ENCODE results near the gene DENND6A. TPM values are rescaled to one million over a fixed set of nuclear protein-coding genes. Genes with fewer than 3 reads are reported as not detected.

The DENND6A gene

GRCh38 chr3:57583544-57583943 lies 109.3 kb downstream of the DENND6A start:
- Histone ChIP-seq H3K27ac (ENCODE audit: low read depth, low read length) (no peak overlapping the region), H3K4ac (ENCODE audit: low read depth, low read length) (no peak overlapping the region), H3K9ac (ENCODE audit: low read length) (no peak overlapping the region), H3K27me3 (ENCODE audit: insufficient read depth, low read length, poor library complexity) (no peaks in the 10 kb centered on the region), H3K23ac (ENCODE audit: low read length) (no peak overlapping the region), H2BK120ac (ENCODE audit: low read depth, low read length) (no peak overlapping the region), H3K79me1 (ENCODE audit: low read length) (peaks cover 3% of the 10 kb centered on the region), H3K4me1 (ENCODE audit: control insufficient read depth, low read depth, low read length) (no peaks in the 10 kb centered on the region), H3K79me2 (ENCODE audit: control insufficient read depth, insufficient read depth, low read length) (peaks cover 39% of the 10 kb centered on the region), H3K4me2 (ENCODE audit: low read length) (no peak overlapping the region), H3K18ac (ENCODE audit: low read length) (no peak overlapping the region), H2AK5ac (ENCODE audit: low read length) (no peak overlapping the region), H3K56ac (ENCODE audit: low read length) (no peak overlapping the region), H4K8ac (ENCODE audit: low read depth, low read length) (no peak overlapping the region), H3K4me3 (ENCODE audit: low read length) (no peak overlapping the region), H2BK15ac (replicated peaks; ENCODE audit: low read depth) (no peak overlapping the region), H2BK5ac (ENCODE audit: low read length) (no peak overlapping the region), H3K36me3 (ENCODE audit: control insufficient read depth, insufficient read depth, low read length) (no peaks in the 10 kb centered on the region), H4K5ac (ENCODE audit: low read length) (no peak overlapping the region)
- WGBS (ENCODE audit: extremely low coverage, insufficient coverage, low lambda C conversion rate): no CpG with 5 or more reads among the region's 2 CpGs
- DNase-seq: no peak

- Histone ChIP-seq H2BK120ac (ENCODE audit: low read depth, low read length) (no peak overlapping the region), H3K27me3 (ENCODE audit: insufficient read depth, low read length, poor library complexity) (no peaks in the 10 kb centered on the region), H3K4ac (ENCODE audit: low read depth, low read length) (no peak overlapping the region), H4K5ac (ENCODE audit: low read length) (no peak overlapping the region), H3K23ac (ENCODE audit: low read length) (no peak overlapping the region), H3K36me3 (ENCODE audit: control insufficient read depth, insufficient read depth, low read length) (no peaks in the 10 kb centered on the region), H3K27ac (ENCODE audit: low read depth, low read length) (no peak overlapping the region), H2BK15ac (replicated peaks; ENCODE audit: low read depth) (no peak overlapping the region), H2BK5ac (ENCODE audit: low read length) (no peak overlapping the region), H2AK5ac (ENCODE audit: low read length) (no peak overlapping the region), H3K79me2 (ENCODE audit: control insufficient read depth, insufficient read depth, low read length) (peaks cover 33% of the 10 kb centered on the region), H3K18ac (ENCODE audit: low read length) (no peak overlapping the region), H3K9ac (ENCODE audit: low read length) (no peak overlapping the region), H3K4me1 (ENCODE audit: control insufficient read depth, low read depth, low read length) (no peaks in the 10 kb centered on the region), H3K4me2 (ENCODE audit: low read length) (no peak overlapping the region), H3K79me1 (ENCODE audit: low read length) (peaks cover 3% of the 10 kb centered on the region), H3K56ac (ENCODE audit: low read length) (no peak overlapping the region), H4K8ac (ENCODE audit: low read depth, low read length) (no peak overlapping the region), H3K4me3 (ENCODE audit: low read length) (no peak overlapping the region)
- no CpG with 5 or more reads among the region's 7 CpGs for WGBS (ENCODE audit: extremely low coverage, insufficient coverage, low lambda C conversion rate)
- DNase-seq: peak; percentile 81
These were observed 110.3 kb downstream of the DENND6A start for GRCh38 chr3:57582474-57583168.

- Histone ChIP-seq H2BK15ac (replicated peaks; ENCODE audit: low read depth) (no peak overlapping the region), H4K8ac (ENCODE audit: low read depth, low read length) (no peak overlapping the region), H3K4me1 (ENCODE audit: control insufficient read depth, low read depth, low read length) (no peaks in the 10 kb centered on the region), H3K4me2 (ENCODE audit: low read length) (no peak overlapping the region), H3K79me2 (ENCODE audit: control insufficient read depth, insufficient read depth, low read length) (peaks cover 9% of the 10 kb centered on the region), H3K4me3 (ENCODE audit: low read length) (no peak overlapping the region), H3K56ac (ENCODE audit: low read length) (no peak overlapping the region), H2AK5ac (ENCODE audit: low read length) (no peak overlapping the region), H3K23ac (ENCODE audit: low read length) (no peak overlapping the region), H3K79me1 (ENCODE audit: low read length) (peaks cover 2% of the 10 kb centered on the region), H2BK120ac (ENCODE audit: low read depth, low read length) (no peak overlapping the region), H3K18ac (ENCODE audit: low read length) (no peak overlapping the region), H3K36me3 (ENCODE audit: control insufficient read depth, insufficient read depth, low read length) (peaks cover 3% of the 10 kb centered on the region), H3K9ac (ENCODE audit: low read length) (no peak overlapping the region), H2BK5ac (ENCODE audit: low read length) (no peak overlapping the region), H3K4ac (ENCODE audit: low read depth, low read length) (no peak overlapping the region), H3K27me3 (ENCODE audit: insufficient read depth, low read length, poor library complexity) (no peaks in the 10 kb centered on the region), H4K5ac (ENCODE audit: low read length) (no peak overlapping the region), H3K27ac (ENCODE audit: low read depth, low read length) (no peak overlapping the region)
- WGBS (ENCODE audit: extremely low coverage, insufficient coverage, low lambda C conversion rate): no CpG with 5 or more reads among the region's 9 CpGs
- DNase-seq: no peak
These were observed 115.1 kb downstream of the DENND6A start for GRCh38 chr3:57577801-57578200.

- peaks cover 3% of the 10 kb centered on the region for H3K36me3 ChIP-seq (ENCODE audit: control insufficient read depth, insufficient read depth, low read length)
These were observed 116.8 kb downstream of the DENND6A start for GRCh38 chr3:57575966-57576626.

More at GRCh38 chr3:57575966-57576626, 116.8 kb downstream of the DENND6A start:
- Histone ChIP-seq H3K56ac (ENCODE audit: low read length) (no peak overlapping the region), H2BK15ac (replicated peaks; ENCODE audit: low read depth) (no peak overlapping the region), H3K79me1 (ENCODE audit: low read length) (no peaks in the 10 kb centered on the region), H3K27me3 (ENCODE audit: insufficient read depth, low read length, poor library complexity) (no peaks in the 10 kb centered on the region), H3K9ac (ENCODE audit: low read length) (no peak overlapping the region), H3K27ac (ENCODE audit: low read depth, low read length) (no peak overlapping the region), H2BK120ac (ENCODE audit: low read depth, low read length) (no peak overlapping the region), H2AK5ac (ENCODE audit: low read length) (no peak overlapping the region), H4K5ac (ENCODE audit: low read length) (no peak overlapping the region), H3K18ac (ENCODE audit: low read length) (no peak overlapping the region), H3K4me2 (ENCODE audit: low read length) (no peak overlapping the region), H2BK5ac (ENCODE audit: low read length) (no peak overlapping the region), H3K79me2 (ENCODE audit: control insufficient read depth, insufficient read depth, low read length) (peaks cover 5% of the 10 kb centered on the region), H4K8ac (ENCODE audit: low read depth, low read length) (no peak overlapping the region), H3K4ac (ENCODE audit: low read depth, low read length) (no peak overlapping the region), H3K23ac (ENCODE audit: low read length) (no peak overlapping the region), H3K4me3 (ENCODE audit: low read length) (no peak overlapping the region), H3K4me1 (ENCODE audit: control insufficient read depth, low read depth, low read length) (no peaks in the 10 kb centered on the region)
- no peak for DNase-seq
- WGBS (ENCODE audit: extremely low coverage, insufficient coverage, low lambda C conversion rate): no CpG with 5 or more reads among the region's 3 CpGs

Small RNA genes within 50 kb of the gene (small RNA-seq; reads per million reads assigned to genes)
- not detected for gene RNU6ATAC26P (ENCODE audit: insufficient read depth)
